SU-DHL-6 (cell line): ENCODE measurements around the gene UPF2.

Experiments
- H2AFZ ChIP-seq: fragments of 200-600 bp; sonication (generic); 2 replicates; pipeline ENCODE4 v1.6.1; 2014; ENCODE audit warnings: low read depth, mild to moderate bottlenecking, moderate library complexity, mixed read lengths, antibody characterized with exemption, low read length; ENCODE audit not compliant: severe bottlenecking
- H3F3A ChIP-seq: fragments of 200-600 bp; shearing (Covaris generic); 2 replicates; pipeline ENCODE4 v1.6.0; 2016; ENCODE audit warnings: antibody characterized with exemption, mild to moderate bottlenecking; ENCODE audit not compliant: insufficient read depth
- H3K27ac ChIP-seq: fragments of 200-600 bp; sonication (generic); 2 replicates; pipeline ENCODE4 v1.5.1; 2016; ENCODE audit warnings: low read depth, mild to moderate bottlenecking, low read length, moderate library complexity, mixed read lengths
- H3K27me3 ChIP-seq: fragments of 200-600 bp; sonication (generic), shearing (Covaris generic); 2 replicates; pipeline ENCODE4 v1.6.0; 2014; ENCODE audit warnings: mild to moderate bottlenecking, low read length
- H3K36me3 ChIP-seq: fragments of 200-600 bp; sonication (generic); 2 replicates; pipeline ENCODE4 v1.6.1; 2014; ENCODE audit warnings: mild to moderate bottlenecking, low read length, mixed read lengths
- H3K4me2 ChIP-seq: fragments of 300-600, 200-600 bp; shearing (Covaris generic), sonication (generic); 2 replicates; pipeline ENCODE4 v1.6.0; 2014; ENCODE audit warnings: low read length, low read depth, mild to moderate bottlenecking; ENCODE audit not compliant: poor library complexity, severe bottlenecking
- H3K4me3 ChIP-seq: fragments of 200-600 bp; sonication (generic); 2 replicates; pipeline ENCODE4 v1.5.1; 2014; ENCODE audit warnings: antibody characterized with exemption, low read length, mild to moderate bottlenecking, mixed read lengths; ENCODE audit not compliant: insufficient read depth, poor library complexity, severe bottlenecking
- H3K79me2 ChIP-seq: fragments of 200-600 bp; sonication (generic); 2 replicates; pipeline ENCODE4 v1.6.1; 2014; ENCODE audit warnings: mild to moderate bottlenecking, low read length, moderate library complexity; ENCODE audit not compliant: insufficient read depth
- H3K9ac ChIP-seq: fragments of 200-600 bp; sonication (generic); 2 replicates; pipeline ENCODE4 v1.7.0; 2014; ENCODE audit warnings: mild to moderate bottlenecking, low read length
- H3K9me2 ChIP-seq: fragments of 200-600 bp; sonication (generic); replicated peaks from 2 replicates; pipeline ENCODE4 v1.6.1; 2014; ENCODE audit warnings: low read length; ENCODE audit not compliant: insufficient read depth
- H3K9me3 ChIP-seq: fragments of 200-600 bp; sonication (generic); 2 replicates; pipeline ENCODE4 v1.6.1; 2014; ENCODE audit warnings: low read length, mixed read lengths; ENCODE audit not compliant: insufficient read depth
- H4K20me1 ChIP-seq: fragments of 200-600 bp; sonication (generic); 2 replicates; pipeline ENCODE4 v1.6.1; 2014; ENCODE audit warnings: low read depth, mild to moderate bottlenecking, antibody characterized with exemption, low read length, moderate library complexity, mixed read lengths
- EZH2phosphoT487 ChIP-seq: fragments of 200-600 bp; sonication (generic), shearing (Covaris generic); conservative IDR thresholded peaks from 2 replicates; pipeline ENCODE4 v1.6.1; 2018; ENCODE audit warnings: mild to moderate bottlenecking, antibody characterized with exemption, low read length, moderate library complexity, mixed read lengths
- TF ChIP-seq, protein P1 (sequence below): fragments of 200-600 bp; sonication (generic); IDR thresholded peaks from one replicate; pipeline ENCODE4 v1.5.1; 2017; ENCODE audit warnings: antibody characterized with exemption, mild to moderate bottlenecking, low read length, moderate library complexity; ENCODE audit not compliant: insufficient read depth, poor library complexity, severe bottlenecking

UPF2 gene

DNA sequence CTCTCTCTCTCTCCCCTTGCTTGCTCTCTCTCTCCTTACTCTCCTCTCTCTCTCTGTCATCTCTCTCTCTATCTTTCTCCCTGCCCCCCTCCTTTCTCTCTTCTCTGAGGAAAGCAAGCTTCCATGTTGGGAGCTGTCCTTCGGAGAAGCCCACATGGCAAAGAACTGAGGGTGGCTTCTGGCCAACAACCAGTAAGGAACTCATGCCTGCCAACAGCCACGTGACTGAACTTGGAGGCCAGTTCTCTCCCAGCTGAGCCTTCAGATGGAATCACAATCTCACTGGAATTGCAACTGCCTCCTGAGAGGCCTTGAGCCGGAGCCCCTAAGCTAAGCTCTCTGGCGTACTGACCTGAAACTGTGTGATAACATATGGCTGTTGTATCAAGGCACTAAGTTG is 14.1 kb upstream of the UPF2 start:
- Histone ChIP-seq H3K9ac (no peak overlapping the region), H3K4me3 (no peak overlapping the region), H3K27ac (no peak overlapping the region), H3K27me3 (no peaks in the 10 kb centered on the region), H4K20me1 (no peaks in the 10 kb centered on the region), H3F3A (no peaks in the 10 kb centered on the region), H3K9me3 (no peaks in the 10 kb centered on the region), H3K36me3 (no peaks in the 10 kb centered on the region), H3K79me2 (no peaks in the 10 kb centered on the region), H3K4me2 (no peak overlapping the region), H2AFZ (no peak overlapping the region), H3K9me2 (no peaks in the 10 kb centered on the region)
- TF ChIP-seq EZH2phosphoT487 = no peak
- TF ChIP-seq, protein P1, sequence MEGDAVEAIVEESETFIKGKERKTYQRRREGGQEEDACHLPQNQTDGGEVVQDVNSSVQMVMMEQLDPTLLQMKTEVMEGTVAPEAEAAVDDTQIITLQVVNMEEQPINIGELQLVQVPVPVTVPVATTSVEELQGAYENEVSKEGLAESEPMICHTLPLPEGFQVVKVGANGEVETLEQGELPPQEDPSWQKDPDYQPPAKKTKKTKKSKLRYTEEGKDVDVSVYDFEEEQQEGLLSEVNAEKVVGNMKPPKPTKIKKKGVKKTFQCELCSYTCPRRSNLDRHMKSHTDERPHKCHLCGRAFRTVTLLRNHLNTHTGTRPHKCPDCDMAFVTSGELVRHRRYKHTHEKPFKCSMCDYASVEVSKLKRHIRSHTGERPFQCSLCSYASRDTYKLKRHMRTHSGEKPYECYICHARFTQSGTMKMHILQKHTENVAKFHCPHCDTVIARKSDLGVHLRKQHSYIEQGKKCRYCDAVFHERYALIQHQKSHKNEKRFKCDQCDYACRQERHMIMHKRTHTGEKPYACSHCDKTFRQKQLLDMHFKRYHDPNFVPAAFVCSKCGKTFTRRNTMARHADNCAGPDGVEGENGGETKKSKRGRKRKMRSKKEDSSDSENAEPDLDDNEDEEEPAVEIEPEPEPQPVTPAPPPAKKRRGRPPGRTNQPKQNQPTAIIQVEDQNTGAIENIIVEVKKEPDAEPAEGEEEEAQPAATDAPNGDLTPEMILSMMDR = no peak

DNA sequence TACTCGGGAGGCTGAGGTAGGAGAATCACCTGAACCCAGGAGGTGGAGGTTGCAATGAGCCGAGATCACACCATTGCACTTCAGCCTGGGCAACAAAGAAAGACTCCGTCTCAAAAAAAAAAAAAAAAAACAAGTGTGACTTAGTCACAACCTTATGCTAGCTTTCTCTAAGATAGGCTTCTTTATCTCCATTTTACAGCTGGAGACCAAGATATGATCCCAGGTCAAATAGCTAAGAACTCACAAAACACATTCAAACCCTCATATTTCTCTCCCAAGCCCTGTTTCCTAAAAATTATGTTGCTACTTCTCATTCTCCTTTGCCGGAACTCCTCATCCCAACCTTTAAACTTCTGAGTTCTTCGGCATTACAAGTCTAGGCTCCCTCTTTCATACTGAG is 13.1 kb upstream of the UPF2 start:
- Histone ChIP-seq H3K27me3 (no peaks in the 10 kb centered on the region), H3F3A (no peaks in the 10 kb centered on the region), H3K9me3 (no peaks in the 10 kb centered on the region), H3K4me2 (no peak overlapping the region), H3K9ac (no peak overlapping the region), H3K4me3 (no peak overlapping the region), H3K36me3 (no peaks in the 10 kb centered on the region), H3K27ac (no peak overlapping the region), H3K79me2 (no peaks in the 10 kb centered on the region), H4K20me1 (no peaks in the 10 kb centered on the region), H3K9me2 (no peaks in the 10 kb centered on the region), H2AFZ (no peak overlapping the region)
- no peak for TF ChIP-seq EZH2phosphoT487
- TF ChIP-seq, protein P1 = no peak

DNA sequence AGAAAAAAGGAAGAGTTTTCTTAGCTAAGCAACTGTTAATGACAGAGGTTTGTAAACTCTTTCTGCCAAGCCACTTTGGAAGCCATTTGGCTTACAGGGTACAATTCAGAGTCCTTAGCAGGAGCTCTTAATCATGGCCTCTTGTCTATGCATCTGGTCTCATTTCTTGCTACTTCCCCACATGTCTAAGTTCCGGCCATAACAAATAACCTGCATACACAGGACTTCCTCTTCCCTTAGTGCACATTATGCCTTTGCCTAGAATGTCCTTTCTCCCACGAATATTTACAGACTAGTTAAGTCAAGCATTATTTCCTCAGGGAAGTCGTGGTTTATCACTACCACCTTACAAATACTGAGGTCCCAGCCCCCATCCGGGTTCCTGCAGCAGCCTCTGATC is 8.6 kb upstream of the UPF2 start:
- Histone ChIP-seq H3F3A (no peaks in the 10 kb centered on the region), H3K4me2 (no peak overlapping the region), H2AFZ (peak overlapping the region; percentile 93), H3K9me3 (no peaks in the 10 kb centered on the region), H4K20me1 (no peaks in the 10 kb centered on the region), H3K36me3 (no peaks in the 10 kb centered on the region), H3K9ac (no peak overlapping the region), H3K9me2 (no peaks in the 10 kb centered on the region), H3K4me3 (no peak overlapping the region), H3K79me2 (no peaks in the 10 kb centered on the region), H3K27ac (no peak overlapping the region), H3K27me3 (no peaks in the 10 kb centered on the region)
- no peak for TF ChIP-seq EZH2phosphoT487
- TF ChIP-seq, protein P1 = no peak
